AG10803 (cell line): ENCODE measurements around the gene CXCL10.
A peak's percentile ranks its signal among the peaks of the same experiment; 100 is the strongest.
"Not testable (repeated sequence)": the region's sequence is repeated elsewhere in the genome, so short reads cannot be mapped to it uniquely, and the experiment has no call there.

Source experiments
- DNase-seq: peaks from one replicate; pipeline ENCODE4 v3.0.0; 2010; ENCODE audit warnings: low read depth
- H3K4me3 ChIP-seq: 2 replicates; pipeline ENCODE4 v1.5.1; 2011; ENCODE audit warnings: mild to moderate bottlenecking, low read length, control low read depth
- TF ChIP-seq, protein P1 (sequence below): conservative IDR thresholded peaks from 2 replicates; pipeline ENCODE4 v1.5.1; 2011; ENCODE audit warnings: mild to moderate bottlenecking, low read length, control low read depth, inconsistent platforms

CXCL10 gene

GRCh38 chr4:76001700-76002099, 21.6 kb downstream of the CXCL10 start:
- DNase-seq: no peak
- H3K4me3 ChIP-seq: no peak overlapping the region
- TF ChIP-seq, protein P1, sequence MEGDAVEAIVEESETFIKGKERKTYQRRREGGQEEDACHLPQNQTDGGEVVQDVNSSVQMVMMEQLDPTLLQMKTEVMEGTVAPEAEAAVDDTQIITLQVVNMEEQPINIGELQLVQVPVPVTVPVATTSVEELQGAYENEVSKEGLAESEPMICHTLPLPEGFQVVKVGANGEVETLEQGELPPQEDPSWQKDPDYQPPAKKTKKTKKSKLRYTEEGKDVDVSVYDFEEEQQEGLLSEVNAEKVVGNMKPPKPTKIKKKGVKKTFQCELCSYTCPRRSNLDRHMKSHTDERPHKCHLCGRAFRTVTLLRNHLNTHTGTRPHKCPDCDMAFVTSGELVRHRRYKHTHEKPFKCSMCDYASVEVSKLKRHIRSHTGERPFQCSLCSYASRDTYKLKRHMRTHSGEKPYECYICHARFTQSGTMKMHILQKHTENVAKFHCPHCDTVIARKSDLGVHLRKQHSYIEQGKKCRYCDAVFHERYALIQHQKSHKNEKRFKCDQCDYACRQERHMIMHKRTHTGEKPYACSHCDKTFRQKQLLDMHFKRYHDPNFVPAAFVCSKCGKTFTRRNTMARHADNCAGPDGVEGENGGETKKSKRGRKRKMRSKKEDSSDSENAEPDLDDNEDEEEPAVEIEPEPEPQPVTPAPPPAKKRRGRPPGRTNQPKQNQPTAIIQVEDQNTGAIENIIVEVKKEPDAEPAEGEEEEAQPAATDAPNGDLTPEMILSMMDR: no peak

DNA sequence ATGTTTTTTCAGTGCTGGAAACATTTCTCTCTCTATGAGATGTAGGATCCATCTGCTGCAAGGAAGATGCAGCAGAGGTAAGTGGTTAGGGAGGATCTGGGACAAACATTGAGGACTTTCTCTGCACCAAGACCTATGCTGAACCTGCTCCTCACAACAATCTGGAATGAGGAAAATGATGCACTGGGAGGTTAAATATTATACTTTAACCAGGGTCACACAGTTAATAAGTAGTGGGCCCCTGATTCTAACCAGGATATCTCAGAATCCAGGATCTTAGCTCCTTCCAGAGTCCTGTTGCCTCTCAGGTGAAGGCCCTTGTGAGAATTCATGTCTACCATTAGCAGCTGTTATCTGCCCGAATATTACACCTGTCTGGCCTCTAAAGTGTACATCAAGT, 23.0 kb downstream of the CXCL10 start:
- TF ChIP-seq, protein P1: no peak
- no peak for DNase-seq
- no peak overlapping the region for H3K4me3 ChIP-seq

- DNase-seq, H3K4me3 ChIP-seq: not testable (repeated sequence)
Measured at GRCh38 chr4:75998525-75999147, 24.7 kb downstream of the CXCL10 start.

- no peak overlapping the region for H3K4me3 ChIP-seq
- TF ChIP-seq, protein P1: no peak
- DNase-seq: no peak
Measured at GRCh38 chr4:75997946-75998345, 25.4 kb downstream of the CXCL10 start.

DNA sequence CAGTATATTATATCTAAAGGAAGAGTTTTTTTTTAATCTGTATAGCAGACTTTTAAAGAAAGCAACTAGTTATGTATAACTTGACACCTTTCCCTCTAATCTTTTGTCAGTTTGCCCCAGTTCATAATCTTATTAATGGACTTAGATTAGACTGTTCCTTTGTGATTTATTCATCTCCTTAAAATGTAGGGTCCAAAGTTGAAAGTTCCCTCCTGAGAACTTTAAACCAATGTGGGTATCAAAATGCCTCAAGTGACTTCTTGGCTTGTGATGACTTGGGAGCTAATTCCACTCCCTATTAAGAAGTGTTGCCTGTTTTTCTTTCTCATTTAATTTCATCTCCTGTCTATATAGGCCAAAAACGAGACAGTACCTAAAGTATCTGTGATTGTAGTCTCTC, 26.2 kb downstream of the CXCL10 start:
- H3K4me3 ChIP-seq: no peak overlapping the region
- no peak for DNase-seq
- TF ChIP-seq, protein P1: no peak

GRCh38 chr4:75995727-75996126, 27.6 kb downstream of the CXCL10 start:
- TF ChIP-seq, protein P1: peak; percentile 68
- peak; percentile 60 for DNase-seq

GRCh38 chr4:75992462-75992861, 30.8 kb downstream of the CXCL10 start:
- TF ChIP-seq, protein P1: no peak
- no peak for DNase-seq
- no peak overlapping the region for H3K4me3 ChIP-seq

More at GRCh38 chr4:75995727-75996126, 27.6 kb downstream of the CXCL10 start:
- H3K4me3 ChIP-seq: no peak overlapping the region
